Duodenal mucosa (tissue), 2 donors: ENCODE results near the gene SIRT7.

ENCODE experiments used
- H3K27ac ChIP-seq: one replicate; pipeline ENCODE4 v1.7.0; 2013; ENCODE audit warnings: low read depth, low read length
- H3K27me3 ChIP-seq, 2 donors: one replicate each; pipeline ENCODE4 v1.7.0; 2013; ENCODE audit warnings: low read length in 2 of 2, control low read depth in 1 of 2; ENCODE audit not compliant: insufficient read depth in 2 of 2, control insufficient read depth in 1 of 2
- H3K36me3 ChIP-seq, 2 donors: one replicate each; pipeline ENCODE4 v1.7.0; 2013; ENCODE audit warnings: low read length in 2 of 2, control low read depth in 1 of 2; ENCODE audit not compliant: insufficient read depth in 2 of 2, control insufficient read depth in 1 of 2
- H3K4me1 ChIP-seq, 2 donors: one replicate each; pipeline ENCODE4 v1.7.0; 2013; ENCODE audit warnings: low read length in 2 of 2, control low read depth in 1 of 2; ENCODE audit not compliant: insufficient read depth in 2 of 2, control insufficient read depth in 1 of 2
- H3K4me3 ChIP-seq, 2 donors: one replicate each; pipeline ENCODE4 v1.7.0; 2013; ENCODE audit warnings: low read length in 2 of 2, low read depth in 1 of 2
- H3K9ac ChIP-seq, 2 donors: one replicate each; pipeline ENCODE4 v1.7.0; 2013; ENCODE audit warnings: low read length in 2 of 2, low read depth in 1 of 2
- H3K9me3 ChIP-seq, 2 donors: one replicate each; pipeline ENCODE4 v1.7.0; 2013; ENCODE audit warnings: low read length in 2 of 2, control low read depth in 1 of 2; ENCODE audit not compliant: control insufficient read depth in 1 of 2

SIRT7 gene, protein sequence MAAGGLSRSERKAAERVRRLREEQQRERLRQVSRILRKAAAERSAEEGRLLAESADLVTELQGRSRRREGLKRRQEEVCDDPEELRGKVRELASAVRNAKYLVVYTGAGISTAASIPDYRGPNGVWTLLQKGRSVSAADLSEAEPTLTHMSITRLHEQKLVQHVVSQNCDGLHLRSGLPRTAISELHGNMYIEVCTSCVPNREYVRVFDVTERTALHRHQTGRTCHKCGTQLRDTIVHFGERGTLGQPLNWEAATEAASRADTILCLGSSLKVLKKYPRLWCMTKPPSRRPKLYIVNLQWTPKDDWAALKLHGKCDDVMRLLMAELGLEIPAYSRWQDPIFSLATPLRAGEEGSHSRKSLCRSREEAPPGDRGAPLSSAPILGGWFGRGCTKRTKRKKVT

GRCh38 chr17:81917565-81918332, at the start of gene SIRT7:
SIRT7 (minus strand) TSS chr17:81918176; CDS start chr17:81918131, 45 bp downstream.
- Histone ChIP-seq H3K4me3 (peak within 1 kb of the TSS; percentile 60 to 62), H3K4me1 (peaks cover 45 to 47% of the 10 kb centered on the region in 2 donors), H3K36me3 (peaks cover 28 to 51% of the 10 kb centered on the region in 2 donors), H3K27me3 (no peaks in the 10 kb centered on the region), H3K27ac (peak within 1 kb of the TSS; percentile 74), H3K9me3 (no peaks in the 10 kb centered on the region), H3K9ac (peak within 1 kb of the TSS; percentile 45 to 72)

GRCh38 chr17:81967244-81967532, 49.2 kb upstream of the SIRT7 start:
- Histone ChIP-seq H3K27me3 (peaks cover 9 to 14% of the 10 kb centered on the region in 2 donors), H3K9me3 (no peaks in the 10 kb centered on the region), H3K36me3 (no peaks in the 10 kb centered on the region), H3K4me3 (peak overlapping the region in 1 of 2 donors; percentile 47), H3K27ac (no peak overlapping the region), H3K9ac (no peak overlapping the region), H3K4me1 (peaks cover 12 to 27% of the 10 kb centered on the region in 2 donors)

GRCh38 chr17:81966343-81967243, 48.6 kb upstream of the SIRT7 start:
- Histone ChIP-seq H3K36me3 (no peaks in the 10 kb centered on the region), H3K27me3 (peaks cover 11 to 17% of the 10 kb centered on the region in 2 donors), H3K27ac (no peak overlapping the region), H3K9me3 (no peaks in the 10 kb centered on the region), H3K4me1 (peaks cover 12 to 27% of the 10 kb centered on the region in 2 donors), H3K4me3 (peak overlapping the region in 1 of 2 donors; percentile 47), H3K9ac (no peak overlapping the region)

DNA sequence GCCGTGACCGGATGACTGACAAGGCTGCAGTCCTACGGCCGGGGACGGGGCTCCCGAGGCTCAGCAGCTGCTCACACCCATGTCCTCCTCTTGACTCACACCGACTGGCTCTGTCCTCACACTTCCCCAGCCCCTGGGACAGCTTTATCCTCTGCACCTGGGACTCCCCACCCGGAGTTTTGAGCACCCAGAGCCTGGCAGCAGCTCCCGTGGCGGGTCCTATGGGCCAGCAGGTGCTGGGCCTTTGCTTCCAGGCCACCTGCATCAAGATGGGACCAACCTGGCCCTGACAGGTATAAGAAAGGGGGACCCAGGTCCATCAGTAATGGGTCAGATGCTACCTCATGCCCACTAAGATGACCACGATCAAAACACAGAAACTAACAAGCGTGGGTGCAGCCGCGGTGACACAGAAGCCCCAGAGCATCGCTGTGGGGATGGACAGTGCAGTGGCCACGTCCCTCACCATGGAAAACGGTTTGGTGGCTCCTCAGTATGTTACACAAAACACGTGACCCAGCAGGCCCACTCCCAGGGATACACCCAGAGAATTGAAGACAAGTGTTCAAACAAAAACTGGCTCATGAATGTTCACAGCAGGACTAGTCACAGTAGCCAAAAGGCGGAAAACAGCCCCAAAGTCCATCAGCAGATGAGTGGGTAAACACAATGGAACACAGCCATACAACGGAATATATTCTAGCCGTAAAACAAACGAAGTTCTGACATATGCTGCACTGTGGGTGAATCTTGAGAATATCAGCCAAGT, 46.3 kb upstream of the SIRT7 start:
- no peak overlapping the region for H3K27ac ChIP-seq

DNA sequence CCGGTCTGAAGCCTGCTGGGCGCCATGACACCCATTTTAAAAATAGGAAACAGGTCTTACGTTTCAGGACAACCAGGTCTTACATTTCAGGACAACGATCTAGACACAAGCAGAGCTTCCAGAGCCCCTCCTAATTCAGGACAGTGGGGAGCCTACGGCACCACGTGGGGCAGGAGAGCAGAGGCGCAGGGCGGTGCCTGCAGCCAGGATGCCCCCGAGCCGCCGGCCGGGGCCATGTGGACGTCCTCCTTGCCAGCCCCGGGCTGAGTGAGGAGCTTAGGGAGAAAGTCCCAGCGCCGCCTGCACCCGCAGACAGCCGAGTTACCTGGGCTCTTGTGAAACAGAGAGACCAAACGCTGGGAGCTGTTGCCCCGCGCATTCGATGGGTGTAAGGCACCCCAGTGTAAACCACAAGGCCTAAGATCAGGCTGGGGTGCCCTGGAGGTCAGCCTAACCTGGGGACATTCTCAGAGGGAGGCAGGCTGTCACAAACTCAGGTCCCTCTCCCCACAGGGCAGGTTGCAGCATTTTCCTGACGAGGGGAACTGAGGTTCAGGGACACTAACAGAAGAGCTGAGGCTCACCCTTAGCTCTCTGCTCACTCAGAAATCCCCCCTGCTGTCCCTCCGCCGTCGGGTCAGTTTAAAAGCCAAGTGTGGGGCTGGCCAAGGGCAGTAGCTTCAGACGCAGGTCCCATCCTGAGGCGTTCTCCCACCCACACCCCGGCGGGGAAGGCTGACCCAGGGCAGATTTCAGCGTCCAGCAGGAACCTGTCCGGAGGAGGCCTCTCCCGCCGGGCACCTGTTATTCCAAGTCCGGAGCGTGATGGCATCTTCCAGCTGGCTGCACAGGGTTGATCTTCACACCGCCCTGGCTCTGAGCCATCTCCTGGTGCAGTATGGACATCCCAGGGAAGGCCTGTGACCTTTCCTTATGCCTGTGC, 44.8 kb upstream of the SIRT7 start:
- H3K9me3 ChIP-seq: no peaks in the 10 kb centered on the region
- no peak overlapping the region for H3K27ac ChIP-seq
- H3K27me3 ChIP-seq: peaks cover 31 to 33% of the 10 kb centered on the region in 2 donors
- no peak overlapping the region for H3K4me3 ChIP-seq
- H3K36me3 ChIP-seq: no peaks in the 10 kb centered on the region
- no peak overlapping the region for H3K9ac ChIP-seq
- peaks cover 6 to 15% of the 10 kb centered on the region in 2 donors for H3K4me1 ChIP-seq

More for the DNA sequence above, 46.3 kb upstream of the SIRT7 start:
- H3K36me3 ChIP-seq: no peaks in the 10 kb centered on the region
- no peaks in the 10 kb centered on the region for H3K9me3 ChIP-seq
- H3K27me3 ChIP-seq: peaks cover 17 to 20% of the 10 kb centered on the region in 2 donors
- peaks cover 12 to 27% of the 10 kb centered on the region in 2 donors for H3K4me1 ChIP-seq
- no peak overlapping the region for H3K9ac ChIP-seq
- no peak overlapping the region for H3K4me3 ChIP-seq

DNA sequence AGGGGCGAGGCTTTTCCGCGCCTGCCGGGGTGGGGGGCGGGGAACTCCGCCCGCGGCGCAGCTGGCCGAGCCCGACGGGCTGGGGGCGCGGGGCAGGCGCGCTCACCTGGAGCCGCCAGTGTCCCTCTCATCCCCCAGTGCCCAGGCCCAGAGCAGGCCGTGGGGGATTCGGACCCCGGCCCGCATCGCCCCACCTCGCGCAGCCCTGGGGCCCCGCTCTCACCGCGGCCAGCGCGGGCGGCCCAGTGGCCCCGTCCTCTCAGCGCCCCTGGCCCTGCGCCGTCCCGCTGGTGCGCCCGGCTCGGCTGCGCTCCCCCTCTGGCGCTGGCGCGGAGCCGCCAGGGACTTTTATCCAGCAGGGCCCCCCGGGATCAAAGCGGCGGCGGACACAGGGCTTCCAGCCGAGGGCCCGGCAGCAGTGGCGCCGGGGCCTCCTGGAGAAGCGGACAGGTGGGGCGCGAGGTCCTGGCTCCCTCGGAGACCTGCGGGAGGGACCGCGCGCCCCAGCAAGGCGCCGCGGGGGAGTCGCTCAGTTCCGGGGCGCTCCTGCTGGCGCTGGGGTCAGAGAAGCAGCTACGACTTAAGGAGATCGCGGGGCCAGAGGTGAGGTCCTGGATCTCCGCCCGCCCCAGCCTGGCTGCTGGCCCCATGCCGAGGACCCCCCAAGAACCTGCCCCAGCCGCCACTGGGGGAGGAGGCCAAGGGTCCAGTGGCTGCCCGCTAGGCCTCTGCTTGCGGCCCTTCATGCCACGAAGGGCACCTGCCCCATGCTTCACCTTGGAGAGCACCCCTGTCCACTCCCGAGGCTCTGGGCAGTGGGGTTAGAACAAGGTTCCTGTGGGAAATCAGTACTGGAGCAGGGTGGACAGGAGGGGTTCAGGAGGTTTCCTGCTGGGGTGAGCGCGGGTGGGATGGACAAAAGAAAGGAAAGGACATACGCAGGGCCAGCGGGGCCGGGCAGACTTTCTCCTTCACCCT, 43.8 kb upstream of the SIRT7 start:
- H3K36me3 ChIP-seq: no peaks in the 10 kb centered on the region
- no peak overlapping the region for H3K27ac ChIP-seq
- no peaks in the 10 kb centered on the region for H3K9me3 ChIP-seq
- H3K9ac ChIP-seq: no peak overlapping the region
- no peak overlapping the region for H3K4me3 ChIP-seq
- H3K27me3 ChIP-seq: peaks cover 31 to 33% of the 10 kb centered on the region in 2 donors
- peaks cover 0 to 5% of the 10 kb centered on the region in 2 donors for H3K4me1 ChIP-seq

- H3K36me3 ChIP-seq: no peaks in the 10 kb centered on the region
- H3K9ac ChIP-seq: no peak within 1 kb of the TSS
- peaks cover 31 to 33% of the 10 kb centered on the region in 2 donors for H3K27me3 ChIP-seq
- H3K9me3 ChIP-seq: no peaks in the 10 kb centered on the region
- H3K27ac ChIP-seq: no peak within 1 kb of the TSS
- H3K4me3 ChIP-seq: peak within 1 kb of the TSS in 1 of 2 donors; percentile 54
- no peaks in the 10 kb centered on the region for H3K4me1 ChIP-seq
Measured at GRCh38 chr17:81961087-81961511, 43.1 kb upstream of the SIRT7 start, which contains the start of gene NOTUM. NOTUM (minus strand) TSS chr17:81961187; CDS start chr17:81960909, 278 bp downstream.
